Stimulated activated memory B cell treated with anti-CD40 and anti-IgM and Interleukin-4, amounts not matched to agents 10 μg/mL and 1 μg/mL and 100 μg/mL, for 72 hours (primary cell): ENCODE measurements around the gene TRIM62.

ENCODE experiments used
- ATAC-seq: fragments of 150-1000 bp; cut with Tn5 transposase; 2 replicates; pipeline ENCODE4 v1.10.0; 2021
- H3K27ac Mint-ChIP-seq: one replicate; pipeline ENCODE4 v1.8.0; 2022; ENCODE audit warnings: mild to moderate bottlenecking, mixed read lengths
- H3K27me3 Mint-ChIP-seq: one replicate; pipeline ENCODE4 v1.8.0; 2022; ENCODE audit warnings: mixed read lengths
- H3K36me3 Mint-ChIP-seq: one replicate; pipeline ENCODE4 v1.8.0; 2022; ENCODE audit warnings: mixed read lengths
- H3K4me1 Mint-ChIP-seq: one replicate; pipeline ENCODE4 v1.8.0; 2022; ENCODE audit warnings: mixed read lengths
- H3K4me3 Mint-ChIP-seq: one replicate; pipeline ENCODE4 v1.8.0; 2022; ENCODE audit warnings: mild to moderate bottlenecking, moderate library complexity, mixed read lengths
- H3K9me3 Mint-ChIP-seq: one replicate; pipeline ENCODE4 v1.8.0; 2022; ENCODE audit warnings: mixed read lengths

TRIM62 gene

GRCh38 chr1:33170351-33171274 lies 11.2 kb downstream of the TRIM62 start:
- ATAC-seq: no peak
- Mint-ChIP-seq H3K4me3 (no peak overlapping the region), H3K4me1 (peaks cover 18% of the 10 kb centered on the region), H3K27me3 (no peaks in the 10 kb centered on the region), H3K36me3 (peaks cover 43% of the 10 kb centered on the region), H3K27ac (no peak overlapping the region), H3K9me3 (no peaks in the 10 kb centered on the region)

- Mint-ChIP-seq H3K27ac (no peak overlapping the region), H3K4me1 (peaks cover 18% of the 10 kb centered on the region), H3K4me3 (no peak overlapping the region), H3K27me3 (no peaks in the 10 kb centered on the region), H3K36me3 (peaks cover 46% of the 10 kb centered on the region), H3K9me3 (no peaks in the 10 kb centered on the region)
- no peak for ATAC-seq
These were observed 12.4 kb downstream of the TRIM62 start for GRCh38 chr1:33169290-33170055.

- H3K27ac Mint-ChIP-seq: no peak overlapping the region
- H3K4me1 Mint-ChIP-seq: peaks cover 18% of the 10 kb centered on the region
- ATAC-seq: no peak
- peaks cover 49% of the 10 kb centered on the region for H3K36me3 Mint-ChIP-seq
- no peak overlapping the region for H3K4me3 Mint-ChIP-seq
- no peaks in the 10 kb centered on the region for H3K27me3 Mint-ChIP-seq
- no peaks in the 10 kb centered on the region for H3K9me3 Mint-ChIP-seq
These were observed 13.1 kb downstream of the TRIM62 start for GRCh38 chr1:33168556-33169289.

GRCh38 chr1:33167650-33168447 lies 14.0 kb downstream of the TRIM62 start:
- ATAC-seq: no peak
- H3K27ac Mint-ChIP-seq: no peak overlapping the region
- H3K36me3 Mint-ChIP-seq: peaks cover 49% of the 10 kb centered on the region
- H3K4me3 Mint-ChIP-seq: no peak overlapping the region
- peaks cover 11% of the 10 kb centered on the region for H3K4me1 Mint-ChIP-seq
- no peaks in the 10 kb centered on the region for H3K27me3 Mint-ChIP-seq
- no peaks in the 10 kb centered on the region for H3K9me3 Mint-ChIP-seq

- H3K27ac Mint-ChIP-seq: no peak overlapping the region
- H3K9me3 Mint-ChIP-seq: no peaks in the 10 kb centered on the region
- no peak overlapping the region for H3K4me3 Mint-ChIP-seq
- no peaks in the 10 kb centered on the region for H3K27me3 Mint-ChIP-seq
- H3K4me1 Mint-ChIP-seq: no peaks in the 10 kb centered on the region
- no peak for ATAC-seq
- peaks cover 40% of the 10 kb centered on the region for H3K36me3 Mint-ChIP-seq
These were observed 16.0 kb downstream of the TRIM62 start for GRCh38 chr1:33165809-33166208.

- H3K4me1 Mint-ChIP-seq: no peaks in the 10 kb centered on the region
These were observed 16.6 kb downstream of the TRIM62 start for GRCh38 chr1:33165209-33165608.

GRCh38 chr1:33163621-33164519 lies 18.0 kb downstream of the TRIM62 start:
- no peaks in the 10 kb centered on the region for H3K4me1 Mint-ChIP-seq
- H3K36me3 Mint-ChIP-seq: peaks cover 39% of the 10 kb centered on the region
- H3K27me3 Mint-ChIP-seq: no peaks in the 10 kb centered on the region
- H3K9me3 Mint-ChIP-seq: no peaks in the 10 kb centered on the region
- H3K27ac Mint-ChIP-seq: no peak overlapping the region
- ATAC-seq: no peak
- H3K4me3 Mint-ChIP-seq: no peak overlapping the region

More at GRCh38 chr1:33165209-33165608, 16.6 kb downstream of the TRIM62 start:
- no peak overlapping the region for H3K4me3 Mint-ChIP-seq
- H3K9me3 Mint-ChIP-seq: no peaks in the 10 kb centered on the region
- H3K27me3 Mint-ChIP-seq: no peaks in the 10 kb centered on the region
- no peak for ATAC-seq
- H3K27ac Mint-ChIP-seq: no peak overlapping the region
- peaks cover 37% of the 10 kb centered on the region for H3K36me3 Mint-ChIP-seq

- H3K4me1 Mint-ChIP-seq: no peaks in the 10 kb centered on the region
- peaks cover 37% of the 10 kb centered on the region for H3K36me3 Mint-ChIP-seq
- H3K9me3 Mint-ChIP-seq: no peaks in the 10 kb centered on the region
- no peak overlapping the region for H3K27ac Mint-ChIP-seq
- no peak for ATAC-seq
- no peak overlapping the region for H3K4me3 Mint-ChIP-seq
- no peaks in the 10 kb centered on the region for H3K27me3 Mint-ChIP-seq
These were observed 19.7 kb downstream of the TRIM62 start for GRCh38 chr1:33162141-33162540.

GRCh38 chr1:33161061-33161681 lies 20.7 kb downstream of the TRIM62 start:
- Mint-ChIP-seq H3K27me3 (no peaks in the 10 kb centered on the region), H3K4me3 (no peak overlapping the region), H3K4me1 (no peaks in the 10 kb centered on the region), H3K36me3 (peaks cover 40% of the 10 kb centered on the region), H3K27ac (no peak overlapping the region), H3K9me3 (no peaks in the 10 kb centered on the region)
- ATAC-seq: no peak

GRCh38 chr1:33159577-33159976 lies 22.3 kb downstream of the TRIM62 start:
- no peaks in the 10 kb centered on the region for H3K4me1 Mint-ChIP-seq
- H3K9me3 Mint-ChIP-seq: no peaks in the 10 kb centered on the region
- peaks cover 44% of the 10 kb centered on the region for H3K36me3 Mint-ChIP-seq
- H3K27me3 Mint-ChIP-seq: no peaks in the 10 kb centered on the region
- H3K27ac Mint-ChIP-seq: no peak overlapping the region
- no peak overlapping the region for H3K4me3 Mint-ChIP-seq
- ATAC-seq: no peak

- no peak overlapping the region for H3K4me3 Mint-ChIP-seq
These were observed 23.5 kb downstream of the TRIM62 start for GRCh38 chr1:33158366-33158765.

GRCh38 chr1:33157131-33157530 lies 24.7 kb downstream of the TRIM62 start:
- no peak overlapping the region for H3K27ac Mint-ChIP-seq
- H3K4me3 Mint-ChIP-seq: no peak overlapping the region
- peaks cover 5% of the 10 kb centered on the region for H3K4me1 Mint-ChIP-seq
- ATAC-seq: no peak
- H3K27me3 Mint-ChIP-seq: no peaks in the 10 kb centered on the region
- no peaks in the 10 kb centered on the region for H3K9me3 Mint-ChIP-seq
- peaks cover 38% of the 10 kb centered on the region for H3K36me3 Mint-ChIP-seq

More at GRCh38 chr1:33158366-33158765, 23.5 kb downstream of the TRIM62 start:
- no peaks in the 10 kb centered on the region for H3K27me3 Mint-ChIP-seq
- ATAC-seq: no peak
- no peak overlapping the region for H3K27ac Mint-ChIP-seq
- H3K9me3 Mint-ChIP-seq: no peaks in the 10 kb centered on the region
- no peaks in the 10 kb centered on the region for H3K4me1 Mint-ChIP-seq
- peaks cover 38% of the 10 kb centered on the region for H3K36me3 Mint-ChIP-seq

GRCh38 chr1:33155877-33156538 lies 25.8 kb downstream of the TRIM62 start:
- Mint-ChIP-seq H3K4me1 (peaks cover 5% of the 10 kb centered on the region), H3K27me3 (no peaks in the 10 kb centered on the region), H3K4me3 (no peak overlapping the region), H3K9me3 (no peaks in the 10 kb centered on the region), H3K36me3 (peaks cover 38% of the 10 kb centered on the region), H3K27ac (no peak overlapping the region)
- no peak for ATAC-seq
